ENCODE data around the gene CLIC1. TPM values are rescaled to one million over a fixed set of nuclear protein-coding genes. Genes with fewer than 3 reads are reported as not detected.

Gene CLIC1
- total and polyA plus RNA-seq, 12 donors: 51.1 to 400 (median 87.9) TPM

- 95% methylated on average over 8 of the region's 8 CpGs for whole genome bisulfite sequencing, 2 donors
- TF ChIP-seq CTCF (IDR thresholded peaks at IDR 0.05): no peak
- H3K27ac ChIP-seq: no peak overlapping the region
- no peaks in the 10 kb centered on the region for H3K4me1 ChIP-seq
- intact Hi-C loops (cut with DNase I): no loop called here
- H3K27me3 ChIP-seq: no peaks in the 10 kb centered on the region
- no peak for DNase-seq
- no peak overlapping the region for H3K4me3 ChIP-seq
- ATAC-seq: no peak
- no peaks in the 10 kb centered on the region for H3K9me3 ChIP-seq
- peaks cover 0 to 8% (median 0%) of the 10 kb centered on the region in 9 donors for H3K36me3 ChIP-seq
Observed at GRCh38 chr6:31749301-31750036, 13.1 kb upstream of the CLIC1 start.

- no peak for ATAC-seq
- H3K27ac ChIP-seq: no peak overlapping the region
- no peak for TF ChIP-seq CTCF (IDR thresholded peaks at IDR 0.05)
- H3K4me3 ChIP-seq: no peak overlapping the region
- no peaks in the 10 kb centered on the region for H3K9me3 ChIP-seq
- intact Hi-C loops (cut with DNase I): loop anchor here in 1 of 10 donors (5.0 kb wide), 1 partner anchor 38 kb away; no protein-coding TSS in a partner anchor
- WGBS, 2 donors: 53 to 60% methylated on average over 1 of the region's 1 CpG
- H3K36me3 ChIP-seq: peaks cover 0 to 27% (median 0%) of the 10 kb centered on the region in 9 donors
- no peak for DNase-seq
- H3K4me1 ChIP-seq: peaks cover 0 to 12% (median 9%) of the 10 kb centered on the region in 9 donors
- H3K27me3 ChIP-seq: no peaks in the 10 kb centered on the region
Observed at GRCh38 chr6:31744422-31744821, 8.1 kb upstream of the CLIC1 start.

GRCh38 chr6:31742894-31743293 is 6.6 kb upstream of the CLIC1 start:
- Histone ChIP-seq H3K9me3 (no peaks in the 10 kb centered on the region), H3K36me3 (peaks cover 0 to 27% (median 0%) of the 10 kb centered on the region in 9 donors), H3K27ac (no peak overlapping the region), H3K4me3 (no peak overlapping the region), H3K4me1 (peaks cover 0 to 28% (median 21%) of the 10 kb centered on the region in 9 donors), H3K27me3 (no peaks in the 10 kb centered on the region)
- WGBS, 2 donors: 83 to 88% methylated on average over 3 of the region's 3 CpGs
- intact Hi-C loops (cut with DNase I): loop anchor here in 1 of 10 donors (5.0 kb wide), 1 partner anchor 39 kb away; no protein-coding TSS in a partner anchor
- DNase-seq (no peak), ATAC-seq (no peak)
- no peak for TF ChIP-seq CTCF (IDR thresholded peaks at IDR 0.05)

GRCh38 chr6:31741815-31742214 is 5.5 kb upstream of the CLIC1 start:
- no peak overlapping the region for H3K27ac ChIP-seq
- H3K36me3 ChIP-seq: peaks cover 0 to 21% (median 0%) of the 10 kb centered on the region in 9 donors
- H3K27me3 ChIP-seq: no peaks in the 10 kb centered on the region
- peaks cover 3 to 39% (median 30%) of the 10 kb centered on the region in 9 donors for H3K4me1 ChIP-seq
- no peak overlapping the region for H3K4me3 ChIP-seq
- no peaks in the 10 kb centered on the region for H3K9me3 ChIP-seq
- no peak for TF ChIP-seq CTCF (IDR thresholded peaks at IDR 0.05)
- no peak for ATAC-seq
- WGBS, 2 donors: 82 to 89% methylated on average over 2 of the region's 2 CpGs
- DNase-seq: no peak
- intact Hi-C loops (cut with DNase I): loop anchor here in 1 of 10 donors (5.0 kb wide), 1 partner anchor 40 kb away; no protein-coding TSS in a partner anchor

All from heart right ventricle (tissue), 16 donors.